ENCODE results near the gene GAB1. TPM values are rescaled to one million over a fixed set of nuclear protein-coding genes. Genes with fewer than 3 reads are reported as not detected.

The GAB1 gene
- total RNA-seq, 1 donor, result 20.6 TPM

DNA sequence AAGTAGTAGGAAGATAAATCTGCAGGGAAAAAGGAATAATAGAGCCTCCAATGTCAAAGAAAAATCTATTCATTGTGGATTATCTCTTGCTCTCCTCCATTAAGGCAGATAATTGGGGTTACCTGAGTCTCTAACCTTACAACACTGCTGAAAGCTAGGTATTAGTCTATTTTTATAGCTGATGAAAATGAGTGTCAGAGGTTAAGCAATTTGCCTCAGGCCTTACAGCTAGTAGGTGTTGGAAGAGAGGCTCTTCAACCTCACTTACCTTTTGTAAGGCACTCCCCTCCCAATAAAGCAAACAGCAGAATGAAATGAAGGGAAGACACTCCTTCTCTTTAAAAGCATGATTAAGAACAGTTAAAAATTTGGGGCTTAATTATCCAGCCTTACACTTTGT is 45.4 kb upstream of the GAB1 start:
- Histone ChIP-seq H4K20me1 (ENCODE audit: insufficient read depth, low read length) (no peaks in the 10 kb centered on the region), H3K79me2 (ENCODE audit: insufficient read depth, low read length) (no peaks in the 10 kb centered on the region), H3K9me3 (ENCODE audit: low read depth, low read length) (no peaks in the 10 kb centered on the region), H3K4me3 (ENCODE audit: insufficient read depth, low read length) (no peak overlapping the region), H2AFZ (ENCODE audit: low read length) (no peak overlapping the region), H3K4me2 (ENCODE audit: insufficient read depth, low read length) (no peak overlapping the region), H3K4me1 (ENCODE audit: insufficient read depth, low read length) (peaks cover 19% of the 10 kb centered on the region), H3K36me3 (ENCODE audit: insufficient read depth, low read length) (no peaks in the 10 kb centered on the region), H3K27me3 (ENCODE audit: insufficient read depth, low read length) (no peaks in the 10 kb centered on the region), H3K27ac (ENCODE audit: low read depth, low read length) (no peak overlapping the region)
- TF ChIP-seq, protein P1, sequence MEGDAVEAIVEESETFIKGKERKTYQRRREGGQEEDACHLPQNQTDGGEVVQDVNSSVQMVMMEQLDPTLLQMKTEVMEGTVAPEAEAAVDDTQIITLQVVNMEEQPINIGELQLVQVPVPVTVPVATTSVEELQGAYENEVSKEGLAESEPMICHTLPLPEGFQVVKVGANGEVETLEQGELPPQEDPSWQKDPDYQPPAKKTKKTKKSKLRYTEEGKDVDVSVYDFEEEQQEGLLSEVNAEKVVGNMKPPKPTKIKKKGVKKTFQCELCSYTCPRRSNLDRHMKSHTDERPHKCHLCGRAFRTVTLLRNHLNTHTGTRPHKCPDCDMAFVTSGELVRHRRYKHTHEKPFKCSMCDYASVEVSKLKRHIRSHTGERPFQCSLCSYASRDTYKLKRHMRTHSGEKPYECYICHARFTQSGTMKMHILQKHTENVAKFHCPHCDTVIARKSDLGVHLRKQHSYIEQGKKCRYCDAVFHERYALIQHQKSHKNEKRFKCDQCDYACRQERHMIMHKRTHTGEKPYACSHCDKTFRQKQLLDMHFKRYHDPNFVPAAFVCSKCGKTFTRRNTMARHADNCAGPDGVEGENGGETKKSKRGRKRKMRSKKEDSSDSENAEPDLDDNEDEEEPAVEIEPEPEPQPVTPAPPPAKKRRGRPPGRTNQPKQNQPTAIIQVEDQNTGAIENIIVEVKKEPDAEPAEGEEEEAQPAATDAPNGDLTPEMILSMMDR (IDR thresholded peaks at IDR 0.05; ENCODE audit: extremely low read depth, low read depth, low read length), result no peak
- DNase-seq (ENCODE audit: insufficient read length, low spot score, missing footprints), result no peak

DNA sequence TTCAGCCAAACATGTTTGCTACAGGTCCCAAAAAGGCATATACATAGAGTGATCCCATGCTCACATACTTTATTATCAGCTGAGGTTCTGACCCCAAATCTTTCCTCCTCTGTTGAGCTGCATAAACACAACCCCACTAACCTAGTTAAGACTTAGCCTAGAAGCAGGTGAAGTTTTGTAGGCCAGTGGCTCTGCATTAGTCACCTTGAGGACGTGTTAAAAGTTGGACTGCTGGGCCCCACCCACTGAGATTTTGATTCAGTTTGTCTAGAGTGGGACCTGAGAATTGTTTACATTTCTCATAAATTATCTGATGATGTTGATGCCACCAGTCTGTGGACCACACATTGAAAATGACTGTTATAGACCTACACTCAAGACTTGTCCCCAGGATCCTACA is 43.8 kb upstream of the GAB1 start:
- no peak for DNase-seq (ENCODE audit: insufficient read length, low spot score, missing footprints)
- H3K79me2 ChIP-seq (ENCODE audit: insufficient read depth, low read length), result no peaks in the 10 kb centered on the region
- no peaks in the 10 kb centered on the region for H3K27me3 ChIP-seq (ENCODE audit: insufficient read depth, low read length)
- H3K4me3 ChIP-seq (ENCODE audit: insufficient read depth, low read length), result no peak overlapping the region
- peaks cover 6% of the 10 kb centered on the region for H3K4me1 ChIP-seq (ENCODE audit: insufficient read depth, low read length)
- H3K36me3 ChIP-seq (ENCODE audit: insufficient read depth, low read length), result no peaks in the 10 kb centered on the region
- TF ChIP-seq, protein P1 (IDR thresholded peaks at IDR 0.05; ENCODE audit: extremely low read depth, low read depth, low read length), result no peak
- no peaks in the 10 kb centered on the region for H3K9me3 ChIP-seq (ENCODE audit: low read depth, low read length)
- no peak overlapping the region for H3K4me2 ChIP-seq (ENCODE audit: insufficient read depth, low read length)
- H4K20me1 ChIP-seq (ENCODE audit: insufficient read depth, low read length), result no peaks in the 10 kb centered on the region
- H2AFZ ChIP-seq (ENCODE audit: low read length), result no peak overlapping the region
- H3K27ac ChIP-seq (ENCODE audit: low read depth, low read length), result no peak overlapping the region

DNA sequence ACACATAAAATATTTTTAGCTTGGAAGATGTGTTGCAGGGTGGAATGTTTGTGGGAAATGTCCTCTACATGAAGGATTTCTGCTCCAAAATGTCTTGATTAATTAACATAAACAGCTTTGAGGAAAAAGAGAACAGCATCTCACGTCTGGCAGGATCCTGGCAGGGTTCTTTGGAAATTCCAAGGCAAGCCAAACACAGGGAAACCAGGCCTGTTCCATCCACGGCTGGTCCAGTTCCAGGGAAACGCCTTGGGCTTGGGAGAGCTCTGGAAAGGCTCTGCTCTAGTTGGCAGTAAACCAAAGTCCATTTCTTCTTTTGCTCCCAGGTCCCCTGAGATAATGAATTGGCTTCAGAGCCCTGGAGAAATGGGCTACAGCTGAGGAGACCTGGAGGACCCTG is 42.4 kb upstream of the GAB1 start:
- Histone ChIP-seq H2AFZ (ENCODE audit: low read length) (peak overlapping the region; percentile 18), H3K4me3 (ENCODE audit: insufficient read depth, low read length) (no peak overlapping the region), H4K20me1 (ENCODE audit: insufficient read depth, low read length) (no peaks in the 10 kb centered on the region), H3K4me2 (ENCODE audit: insufficient read depth, low read length) (no peak overlapping the region), H3K9me3 (ENCODE audit: low read depth, low read length) (no peaks in the 10 kb centered on the region), H3K4me1 (ENCODE audit: insufficient read depth, low read length) (peaks cover 6% of the 10 kb centered on the region), H3K27ac (ENCODE audit: low read depth, low read length) (no peak overlapping the region), H3K27me3 (ENCODE audit: insufficient read depth, low read length) (no peaks in the 10 kb centered on the region), H3K79me2 (ENCODE audit: insufficient read depth, low read length) (no peaks in the 10 kb centered on the region), H3K36me3 (ENCODE audit: insufficient read depth, low read length) (no peaks in the 10 kb centered on the region)
- TF ChIP-seq, protein P1 (IDR thresholded peaks at IDR 0.05; ENCODE audit: extremely low read depth, low read depth, low read length), result no peak
- no peak for DNase-seq (ENCODE audit: insufficient read length, low spot score, missing footprints)

DNA sequence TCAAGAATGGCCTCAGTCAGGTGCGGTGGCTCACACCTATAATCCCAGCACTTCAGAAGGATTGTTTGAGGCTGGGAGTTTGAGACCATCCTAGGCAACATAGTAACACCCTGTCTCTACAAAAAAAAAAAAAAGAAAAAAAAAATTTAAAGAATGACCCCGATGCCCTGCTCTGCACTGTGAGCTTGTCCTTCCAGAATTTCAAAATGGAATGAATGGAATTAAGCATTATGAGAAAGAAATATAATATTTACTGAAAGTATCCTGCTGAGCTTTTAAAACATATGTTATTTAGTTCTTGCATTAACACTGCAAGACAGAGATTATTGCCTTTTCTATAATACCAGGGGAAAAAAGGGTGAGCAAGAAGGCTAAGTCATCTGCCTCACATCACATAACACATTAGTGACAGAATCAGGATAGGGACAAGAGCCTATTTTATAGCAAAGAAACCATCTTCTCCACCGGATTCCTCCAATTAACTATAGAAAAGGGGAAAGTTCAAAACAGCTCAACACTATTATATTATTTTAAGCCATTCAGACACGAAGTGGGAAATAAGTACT is 41.9 kb upstream of the GAB1 start:
- Histone ChIP-seq H3K27me3 (ENCODE audit: insufficient read depth, low read length) (no peaks in the 10 kb centered on the region), H3K79me2 (ENCODE audit: insufficient read depth, low read length) (no peaks in the 10 kb centered on the region), H3K36me3 (ENCODE audit: insufficient read depth, low read length) (no peaks in the 10 kb centered on the region), H3K9me3 (ENCODE audit: low read depth, low read length) (no peaks in the 10 kb centered on the region), H3K4me3 (ENCODE audit: insufficient read depth, low read length) (no peak overlapping the region), H3K4me2 (ENCODE audit: insufficient read depth, low read length) (no peak overlapping the region), H3K27ac (ENCODE audit: low read depth, low read length) (no peak overlapping the region), H4K20me1 (ENCODE audit: insufficient read depth, low read length) (no peaks in the 10 kb centered on the region), H3K4me1 (ENCODE audit: insufficient read depth, low read length) (peaks cover 6% of the 10 kb centered on the region), H2AFZ (ENCODE audit: low read length) (no peak overlapping the region)
- no peak for DNase-seq (ENCODE audit: insufficient read length, low spot score, missing footprints)
- TF ChIP-seq, protein P1 (IDR thresholded peaks at IDR 0.05; ENCODE audit: extremely low read depth, low read depth, low read length), result no peak
